ENCODE measurements around the gene VPS36. TPM values are rescaled to one million over a fixed set of nuclear protein-coding genes. Genes with fewer than 3 reads are reported as not detected.
A peak's percentile ranks its signal among the peaks of the same experiment; 100 is the strongest.
"Not testable (repeated sequence)": the region's sequence is repeated elsewhere in the genome, so short reads cannot be mapped to it uniquely, and the experiment has no call there.

Gene VPS36
- total RNA-seq, 1 experiment from 2014 or later: 19.2 TPM

- 0 out of 2 replicates have a peak, but pooled peaks have one; percentile 26 for TF ChIP-seq AFF4 (CRISPR knock-in tag; IDR thresholded peaks at IDR 0.05; ENCODE audit: borderline replicate concordance)
- TF ChIP-seq CDX4 (CRISPR knock-in tag; IDR thresholded peaks at IDR 0.05; ENCODE audit: borderline replicate concordance): no peak
- peak; percentile 91; the same call in 1 of the 2 replicates for TF ChIP-seq ZNF232 (CRISPR knock-in tag; IDR thresholded peaks at IDR 0.05)
- peak; percentile 61; the same call in 1 of the 2 replicates for TF ChIP-seq ESRRA (CRISPR knock-in tag; IDR thresholded peaks at IDR 0.05; ENCODE audit: borderline replicate concordance)
- no peak for TF ChIP-seq NFYB (CRISPR knock-in tag; conservative IDR thresholded peaks at IDR 0.05; ENCODE audit: low read depth)
- TF ChIP-seq TEAD1 (CRISPR knock-in tag; IDR thresholded peaks at IDR 0.05): peak; percentile 24
- TF ChIP-seq CREM (CRISPR knock-in tag; IDR thresholded peaks at IDR 0.05): peak; percentile 61; the same call in 1 of the 2 replicates
- no peak for TF ChIP-seq NR3C1 (CRISPR knock-in tag; conservative IDR thresholded peaks at IDR 0.05; ENCODE audit: low read depth)
- TF ChIP-seq ATF6 (CRISPR knock-in tag; IDR thresholded peaks at IDR 0.05): no peak
- no peak for TF ChIP-seq PREB (CRISPR knock-in tag; IDR thresholded peaks at IDR 0.05; ENCODE audit: borderline replicate concordance)
- TF ChIP-seq USF2 (CRISPR knock-in tag; IDR thresholded peaks at IDR 0.05): no peak; the same call in 1 of the 2 replicates
- TF ChIP-seq TEAD4 (CRISPR knock-in tag; IDR thresholded peaks at IDR 0.05): no peak
- TF ChIP-seq PRDM15 (CRISPR knock-in tag; IDR thresholded peaks at IDR 0.05): 0 out of 2 replicates have a peak, but pooled peaks have one; percentile 16
Measured at GRCh38 chr13:52450012-52450792, at the start of gene VPS36 (continued).

- H3K27me3 Mint-ChIP-seq (ENCODE audit: low read depth); CTCF ChIA-PET; DNase-seq (ENCODE audit: low spot score); POLR2A ChIA-PET; ATAC-seq; H3K4me3 Mint-ChIP-seq; H3K4me1 Mint-ChIP-seq; H3K27ac Mint-ChIP-seq: not testable (repeated sequence)
- peaks cover 12% of the 10 kb centered on the region for H3K9me3 Mint-ChIP-seq
- H3K36me3 Mint-ChIP-seq: peaks cover 10% of the 10 kb centered on the region
Measured at GRCh38 chr13:52497979-52498378, 47.5 kb upstream of the VPS36 start.

GRCh38 chr13:52494241-52494640 is 43.8 kb upstream of the VPS36 start:
- POLR2A ChIA-PET; H3K36me3 Mint-ChIP-seq; H3K27me3 Mint-ChIP-seq (ENCODE audit: low read depth); DNase-seq (ENCODE audit: low spot score); H3K27ac Mint-ChIP-seq; ATAC-seq; H3K4me3 Mint-ChIP-seq; H3K4me1 Mint-ChIP-seq; CTCF ChIA-PET; H3K9me3 Mint-ChIP-seq: not testable (repeated sequence)

- CTCF ChIA-PET; POLR2A ChIA-PET; H3K27me3 Mint-ChIP-seq (ENCODE audit: low read depth); H3K36me3 Mint-ChIP-seq; H3K4me3 Mint-ChIP-seq; H3K9me3 Mint-ChIP-seq; H3K27ac Mint-ChIP-seq; ATAC-seq; DNase-seq (ENCODE audit: low spot score); H3K4me1 Mint-ChIP-seq: not testable (repeated sequence)
Measured at GRCh38 chr13:52491015-52491414, 40.6 kb upstream of the VPS36 start.

GRCh38 chr13:52488763-52489162 is 38.3 kb upstream of the VPS36 start:
- H3K4me3 Mint-ChIP-seq; H3K4me1 Mint-ChIP-seq; CTCF ChIA-PET; H3K9me3 Mint-ChIP-seq; POLR2A ChIA-PET; DNase-seq (ENCODE audit: low spot score); H3K27me3 Mint-ChIP-seq (ENCODE audit: low read depth); H3K27ac Mint-ChIP-seq; H3K36me3 Mint-ChIP-seq: not testable (repeated sequence)
- ATAC-seq: peak; percentile 67

Measured in WTC11 (cell line).